Measurements from ENCODE around the gene RSL24D1. TPM values are rescaled to one million over a fixed set of nuclear protein-coding genes. Genes with fewer than 3 reads are reported as not detected.

Gene RSL24D1
- total RNA-seq, 1 experiment from 2014 or later: 111 TPM

- peak overlapping the region; percentile 97 for H3K4me3 ChIP-seq (ENCODE audit: low read depth, low read length, poor library complexity, severe bottlenecking)
- H3K9me3 ChIP-seq (ENCODE audit: low read depth, low read length, poor library complexity, severe bottlenecking): no peaks in the 10 kb centered on the region
- peaks cover 10% of the 10 kb centered on the region for H3K36me3 ChIP-seq (ENCODE audit: insufficient read depth, low read length, poor library complexity, severe bottlenecking)
- peak overlapping the region; percentile 95 for H3K27ac ChIP-seq (ENCODE audit: low read depth, low read length, poor library complexity, severe bottlenecking)
- intact Hi-C loops (cut with micrococcal nuclease; ENCODE audit: unreplicated experiment): no loop called here
- peaks cover 15% of the 10 kb centered on the region for H3K4me1 ChIP-seq (ENCODE audit: insufficient read depth, low read length, poor library complexity, severe bottlenecking)
- DNase-seq (ENCODE audit: low spot score): no peak
- TF ChIP-seq CTCF (conservative IDR thresholded peaks at IDR 0.05; ENCODE audit: low read depth, low read length) (no peak; the same call in 1 of the 2 replicates), EZH2 (IDR thresholded peaks at IDR 0.05; ENCODE audit: borderline replicate concordance, low read depth, low read length, poor library complexity, severe bottlenecking) (no peak)
- ChIA-PET CTCF (interaction anchor here (1.0 to 1.1 kb wide), 2 partner anchors 20 to 242 kb away, joined by 3 to 7 read pairs; no protein-coding TSS in a partner anchor), POLR2A (ENCODE audit: low non-redundant PET) (interaction anchor here (0.6 to 0.7 kb wide), 3 partner anchors 13 to 664 kb away, joined by 3 read pairs; no protein-coding TSS in a partner anchor)
- no peaks in the 10 kb centered on the region for H3K27me3 ChIP-seq (replicated peaks; ENCODE audit: insufficient read depth, low read depth, low read length, poor library complexity)
- TSS peak; percentile 91 for BruUV-seq (replicated peaks)
Measured at GRCh38 chr15:55197362-55197705, 593 bp upstream of the RSL24D1 start.

- Histone ChIP-seq H3K27ac (ENCODE audit: low read depth, low read length, poor library complexity, severe bottlenecking) (peak overlapping the region; percentile 95), H3K36me3 (ENCODE audit: insufficient read depth, low read length, poor library complexity, severe bottlenecking) (peaks cover 23% of the 10 kb centered on the region), H3K4me3 (ENCODE audit: low read depth, low read length, poor library complexity, severe bottlenecking) (peak overlapping the region; percentile 97), H3K9me3 (ENCODE audit: low read depth, low read length, poor library complexity, severe bottlenecking) (no peaks in the 10 kb centered on the region), H3K4me1 (ENCODE audit: insufficient read depth, low read length, poor library complexity, severe bottlenecking) (peaks cover 15% of the 10 kb centered on the region), H3K27me3 (replicated peaks; ENCODE audit: insufficient read depth, low read depth, low read length, poor library complexity) (no peaks in the 10 kb centered on the region)
- no peak for DNase-seq (ENCODE audit: low spot score)
- CTCF ChIA-PET: no interaction called here
- TF ChIP-seq EZH2 (IDR thresholded peaks at IDR 0.05; ENCODE audit: borderline replicate concordance, low read depth, low read length, poor library complexity, severe bottlenecking) (no peak), CTCF (conservative IDR thresholded peaks at IDR 0.05; ENCODE audit: low read depth, low read length) (no peak)
- no TSS peak for BruUV-seq (replicated peaks)
- POLR2A ChIA-PET (ENCODE audit: low non-redundant PET): no interaction called here
- intact Hi-C loops (cut with micrococcal nuclease; ENCODE audit: unreplicated experiment): no loop called here
Measured at GRCh38 chr15:55195996-55196395, 745 bp downstream of the RSL24D1 start.

- intact Hi-C loops (cut with micrococcal nuclease; ENCODE audit: unreplicated experiment): no loop called here
- Histone ChIP-seq H3K27me3 (replicated peaks; ENCODE audit: insufficient read depth, low read depth, low read length, poor library complexity) (no peaks in the 10 kb centered on the region), H3K4me3 (ENCODE audit: low read depth, low read length, poor library complexity, severe bottlenecking) (no peak overlapping the region), H3K27ac (ENCODE audit: low read depth, low read length, poor library complexity, severe bottlenecking) (no peak overlapping the region), H3K4me1 (ENCODE audit: insufficient read depth, low read length, poor library complexity, severe bottlenecking) (peaks cover 15% of the 10 kb centered on the region), H3K36me3 (ENCODE audit: insufficient read depth, low read length, poor library complexity, severe bottlenecking) (peaks cover 37% of the 10 kb centered on the region), H3K9me3 (ENCODE audit: low read depth, low read length, poor library complexity, severe bottlenecking) (no peaks in the 10 kb centered on the region)
- no peak for DNase-seq (ENCODE audit: low spot score)
- no peak for TF ChIP-seq CTCF (conservative IDR thresholded peaks at IDR 0.05; ENCODE audit: low read depth, low read length)
- no peak for TF ChIP-seq EZH2 (IDR thresholded peaks at IDR 0.05; ENCODE audit: borderline replicate concordance, low read depth, low read length, poor library complexity, severe bottlenecking)
- CTCF ChIA-PET: no interaction called here
- BruUV-seq (replicated peaks): no TSS peak
- POLR2A ChIA-PET (ENCODE audit: low non-redundant PET): no interaction called here
Measured at GRCh38 chr15:55194256-55194655, 2.5 kb downstream of the RSL24D1 start.

Data from A673 (cell line).